H9 (cell line): ENCODE results near the gene SNX18. TPM values are rescaled to one million over a fixed set of nuclear protein-coding genes. Genes with fewer than 3 reads are reported as not detected.

Experiments used
- DNase-seq: peaks from one replicate; pipeline ENCODE4 v3.0.0-alpha.2; 2017
- H2AFZ ChIP-seq: one replicate; pipeline ENCODE4 v1.6.1; 2013; ENCODE audit warnings: mild to moderate bottlenecking, low read length, control low read depth, moderate library complexity
- H2AK5ac ChIP-seq: 2 replicates; pipeline ENCODE4 v1.6.1; 2013; ENCODE audit warnings: low read length, control low read depth, mixed read lengths; ENCODE audit not compliant: insufficient read length
- H2BK120ac ChIP-seq: one replicate; pipeline ENCODE4 v1.6.1; 2013; ENCODE audit warnings: low read depth, mild to moderate bottlenecking, low read length, control low read depth, inconsistent platforms; ENCODE audit not compliant: poor library complexity, severe bottlenecking
- H2BK12ac ChIP-seq: 2 replicates; pipeline ENCODE4 v1.6.1; 2013; ENCODE audit warnings: low read length, control low read depth, mixed read lengths, low read depth; ENCODE audit not compliant: insufficient read length
- H2BK15ac ChIP-seq: 2 replicates; pipeline ENCODE4 v1.6.1; 2013; ENCODE audit warnings: low read depth, low read length, control low read depth
- H2BK20ac ChIP-seq: one replicate; pipeline ENCODE4 v1.6.1; 2013; ENCODE audit warnings: low read depth, mild to moderate bottlenecking, low read length, control low read depth, inconsistent platforms; ENCODE audit not compliant: poor library complexity, severe bottlenecking
- H2BK5ac ChIP-seq: 2 replicates; pipeline ENCODE4 v1.6.1; 2013; ENCODE audit warnings: low read length, control low read depth, mixed read lengths; ENCODE audit not compliant: insufficient read length
- H3K14ac ChIP-seq: 2 replicates; pipeline ENCODE4 v1.6.1; 2013; ENCODE audit warnings: low read length, control low read depth; ENCODE audit not compliant: insufficient read depth
- H3K18ac ChIP-seq: 2 replicates; pipeline ENCODE4 v1.6.1; 2013; ENCODE audit warnings: low read depth, mild to moderate bottlenecking, mixed read lengths, low read length, control low read depth; ENCODE audit not compliant: insufficient read length
- H3K23ac ChIP-seq: 2 replicates; pipeline ENCODE4 v1.6.1; 2013; ENCODE audit warnings: low read length, control low read depth, mixed read lengths, low read depth; ENCODE audit not compliant: insufficient read length
- H3K23me2 ChIP-seq: 2 replicates; pipeline ENCODE4 v1.6.1; 2013; ENCODE audit warnings: low read depth, mild to moderate bottlenecking, mixed read lengths, low read length, control low read depth; ENCODE audit not compliant: insufficient read length, poor library complexity, severe bottlenecking
- H3K27ac ChIP-seq: 2 replicates; pipeline ENCODE4 v1.5.1; 2013; ENCODE audit warnings: low read length, control low read depth, mixed read lengths, low read depth; ENCODE audit not compliant: insufficient read length
- H3K27me3 ChIP-seq: 2 replicates; pipeline ENCODE4 v1.6.1; 2013; ENCODE audit warnings: low read length, control low read depth, inconsistent platforms; ENCODE audit not compliant: insufficient read depth
- H3K4ac ChIP-seq: 2 replicates; pipeline ENCODE4 v1.6.1; 2013; ENCODE audit warnings: low read depth, mild to moderate bottlenecking, control low read depth, inconsistent platforms, low read length, moderate library complexity
- H3K4me1 ChIP-seq: 2 replicates; pipeline ENCODE4 v1.6.1; 2013; ENCODE audit warnings: low read length, control low read depth, inconsistent platforms; ENCODE audit not compliant: insufficient read depth
- H3K4me2 ChIP-seq: 2 replicates; pipeline ENCODE4 v1.6.1; 2013; ENCODE audit warnings: low read length, control low read depth, mixed read lengths; ENCODE audit not compliant: insufficient read length, insufficient read depth
- H3K56ac ChIP-seq: 2 replicates; pipeline ENCODE4 v1.6.1; 2013; ENCODE audit warnings: low read depth, mild to moderate bottlenecking, mixed read lengths, low read length, control low read depth; ENCODE audit not compliant: insufficient read length
- H3K79me1 ChIP-seq: 2 replicates; pipeline ENCODE4 v1.6.1; 2013; ENCODE audit warnings: low read depth, mild to moderate bottlenecking, moderate library complexity, low read length, control low read depth, inconsistent platforms; ENCODE audit not compliant: insufficient read depth, poor library complexity, severe bottlenecking
- H3K79me2 ChIP-seq: 2 replicates; pipeline ENCODE4 v1.6.1; 2013; ENCODE audit warnings: low read length, control low read depth, inconsistent platforms; ENCODE audit not compliant: insufficient read depth
- H3K9ac ChIP-seq: 2 replicates; pipeline ENCODE4 v1.6.1; 2013; ENCODE audit warnings: low read length, control low read depth, mixed read lengths; ENCODE audit not compliant: insufficient read length; ENCODE audit errors: extremely low read depth
- H3K9me3 ChIP-seq: one replicate; pipeline ENCODE4 v1.6.1; 2013; ENCODE audit warnings: low read depth, low read length, inconsistent platforms; ENCODE audit not compliant: control insufficient read depth
- H3T11ph ChIP-seq: one replicate; pipeline ENCODE4 v1.6.1; 2013; ENCODE audit warnings: mild to moderate bottlenecking, low read length, control low read depth, inconsistent platforms
- H4K20me1 ChIP-seq: one replicate; pipeline ENCODE4 v1.6.1; 2013; ENCODE audit not compliant: control insufficient read depth, insufficient read length, insufficient read depth
- H4K5ac ChIP-seq: 2 replicates; pipeline ENCODE4 v1.6.1; 2013; ENCODE audit warnings: low read depth, mild to moderate bottlenecking, mixed read lengths, low read length, control low read depth; ENCODE audit not compliant: insufficient read length
- H4K8ac ChIP-seq: replicated peaks from 2 replicates; pipeline ENCODE4 v1.6.1; 2013; ENCODE audit warnings: low read length, control low read depth, mixed read lengths, low read depth; ENCODE audit not compliant: insufficient read length
- H4K91ac ChIP-seq: 2 replicates; pipeline ENCODE4 v1.6.1; 2013; ENCODE audit warnings: low read depth, mild to moderate bottlenecking, moderate library complexity, mixed read lengths, low read length, control low read depth; ENCODE audit not compliant: insufficient read length
- H3K27ac Mint-ChIP-seq, 3 experiments: 2 replicates in 2 of 3; 3 replicates in 1 of 3; pipeline ENCODE4 v1.8.0; 2020 to 2021; ENCODE audit warnings: mixed read lengths in 3 of 3, mild to moderate bottlenecking in 1 of 3, moderate library complexity in 1 of 3
- H3K27me3 Mint-ChIP-seq: 2 replicates; pipeline ENCODE4 v1.8.0; 2021; ENCODE audit warnings: low read depth, mild to moderate bottlenecking, moderate library complexity, mixed read lengths
- H3K36me3 Mint-ChIP-seq, 3 experiments: 2 replicates in 2 of 3; 3 replicates in 1 of 3; pipeline ENCODE4 v1.8.0; 2020 to 2021; ENCODE audit warnings: low read depth in 3 of 3, mixed read lengths in 3 of 3; ENCODE audit not compliant: insufficient read depth in 1 of 3
- H3K4me1 Mint-ChIP-seq, 2 experiments: 2 replicates each; pipeline ENCODE4 v1.8.0; 2020; ENCODE audit warnings: mixed read lengths in 2 of 2
- H3K4me3 Mint-ChIP-seq, 2 experiments: 2 replicates in 1 of 2; 3 replicates in 1 of 2; pipeline ENCODE4 v1.8.0; 2020 to 2021; ENCODE audit warnings: mild to moderate bottlenecking in 2 of 2, mixed read lengths in 2 of 2, moderate library complexity in 1 of 2
- H3K9me3 Mint-ChIP-seq, 2 experiments: 2 replicates in 1 of 2; 3 replicates in 1 of 2; pipeline ENCODE4 v1.8.0; 2020; ENCODE audit warnings: mild to moderate bottlenecking in 2 of 2, mixed read lengths in 2 of 2, moderate library complexity in 1 of 2
- CTCF ChIP-seq: fragments of 200-600 bp; sonication (generic); conservative IDR thresholded peaks from 3 replicates; pipeline ENCODE4 v1.8.0; 2021; ENCODE audit warnings: antibody characterized with exemption, mild to moderate bottlenecking
- WGBS: extraction: QIAGEN DNeasy Blood & Tissue Kit; methylation state at CpG from one replicate; pipeline ENCODE4 v1.1.7; 2013; ENCODE audit warnings: missing lambda C conversion rate, low lambda C conversion rate, mixed read lengths; ENCODE audit not compliant: insufficient read length; ENCODE audit errors: extremely low coverage; 5-methylcytosine and 5-hydroxymethylcytosine counted together
- total RNA-seq: library from RNA; stranded (reverse); gene quantifications from 2 replicates; pipeline ENCODE4 v1.2.1, GENCODE V29; 2021

Gene SNX18
- total RNA-seq, 1 experiment from 2014 or later, result 17.2 TPM

- no peak overlapping the region for H3K27ac Mint-ChIP-seq
- Histone ChIP-seq H4K8ac (no peak overlapping the region), H3K27me3 (no peaks in the 10 kb centered on the region), H3K79me2 (no peaks in the 10 kb centered on the region), H4K91ac (no peak overlapping the region), H2BK12ac (no peak overlapping the region), H2BK20ac (no peak overlapping the region), H3K9me3 (no peaks in the 10 kb centered on the region), H2BK15ac (no peak overlapping the region), H3K23ac (no peak overlapping the region), H4K5ac (no peak overlapping the region), H2AFZ (no peak overlapping the region), H2BK5ac (no peak overlapping the region), H3K79me1 (no peaks in the 10 kb centered on the region), H3K56ac (no peak overlapping the region), H2AK5ac (no peak overlapping the region), H3K9ac (no peak overlapping the region), H3T11ph (no peak overlapping the region), H3K27ac (no peak overlapping the region), H3K4ac (no peak overlapping the region), H3K4me1 (no peaks in the 10 kb centered on the region), H2BK120ac (no peak overlapping the region), H3K4me2 (no peak overlapping the region), H3K23me2 (no peaks in the 10 kb centered on the region), H4K20me1 (no peaks in the 10 kb centered on the region), H3K14ac (no peak overlapping the region), H3K18ac (no peak overlapping the region)
- H3K27me3 Mint-ChIP-seq, result no peaks in the 10 kb centered on the region
- WGBS, result no CpG with 5 or more reads among the region's 11 CpGs
- H3K36me3 Mint-ChIP-seq, result no peaks in the 10 kb centered on the region; a peak in 1 of 7 replicates
- TF ChIP-seq CTCF, result no peak
- DNase-seq, result no peak
- no peaks in the 10 kb centered on the region for H3K9me3 Mint-ChIP-seq
- H3K4me1 Mint-ChIP-seq, result no peaks in the 10 kb centered on the region
- H3K4me3 Mint-ChIP-seq, result no peak overlapping the region
Observed at GRCh38 chr5:54551926-54552325, 34.4 kb downstream of the SNX18 start.
